HAP-1 (cell line): Measurements from ENCODE around the gene NHERF2.
A peak's percentile ranks its signal among the peaks of the same experiment; 100 is the strongest.

Source experiments
- DNase-seq, 2 experiments: peaks; one replicate each; pipeline ENCODE4 v3.0.0-alpha.2; 2016 to 2020; ENCODE audit warnings: low spot score in 2 of 2
- H3K27me3 ChIP-seq: fragments of 250-450 bp; sonication (Bioruptor Pico); 2 replicates; pipeline ENCODE4 v1.5.1; 2020; ENCODE audit warnings: low read depth, mild to moderate bottlenecking, moderate library complexity
- H3K36me3 ChIP-seq: fragments of 250-450 bp; sonication (Bioruptor Pico); replicated peaks from 2 replicates; pipeline ENCODE4 v1.5.1; 2020; ENCODE audit warnings: mild to moderate bottlenecking
- H3K4me1 ChIP-seq: fragments of 250-450 bp; sonication (Bioruptor Pico); 2 replicates; pipeline ENCODE4 v1.5.1; 2020; ENCODE audit warnings: mild to moderate bottlenecking
- H3K4me3 ChIP-seq: fragments of 250-450 bp; sonication (Bioruptor Pico); 2 replicates; pipeline ENCODE4 v1.5.1; 2020; ENCODE audit warnings: mild to moderate bottlenecking, moderate library complexity
- H3K9me3 ChIP-seq: fragments of 250-450 bp; sonication (Bioruptor Pico); 2 replicates; pipeline ENCODE4 v1.5.1; 2020; ENCODE audit warnings: mild to moderate bottlenecking, moderate library complexity
- in situ Hi-C: fragments of 300-500 bp; cut with MboI; formaldehyde crosslinking; loops from 3 replicates; pipeline ENCODE4 v1.14.3; 2020; ENCODE audit warnings: low sequenced_read_pairs, inconsistent platforms, mixed read lengths

NHERF2 gene

DNA sequence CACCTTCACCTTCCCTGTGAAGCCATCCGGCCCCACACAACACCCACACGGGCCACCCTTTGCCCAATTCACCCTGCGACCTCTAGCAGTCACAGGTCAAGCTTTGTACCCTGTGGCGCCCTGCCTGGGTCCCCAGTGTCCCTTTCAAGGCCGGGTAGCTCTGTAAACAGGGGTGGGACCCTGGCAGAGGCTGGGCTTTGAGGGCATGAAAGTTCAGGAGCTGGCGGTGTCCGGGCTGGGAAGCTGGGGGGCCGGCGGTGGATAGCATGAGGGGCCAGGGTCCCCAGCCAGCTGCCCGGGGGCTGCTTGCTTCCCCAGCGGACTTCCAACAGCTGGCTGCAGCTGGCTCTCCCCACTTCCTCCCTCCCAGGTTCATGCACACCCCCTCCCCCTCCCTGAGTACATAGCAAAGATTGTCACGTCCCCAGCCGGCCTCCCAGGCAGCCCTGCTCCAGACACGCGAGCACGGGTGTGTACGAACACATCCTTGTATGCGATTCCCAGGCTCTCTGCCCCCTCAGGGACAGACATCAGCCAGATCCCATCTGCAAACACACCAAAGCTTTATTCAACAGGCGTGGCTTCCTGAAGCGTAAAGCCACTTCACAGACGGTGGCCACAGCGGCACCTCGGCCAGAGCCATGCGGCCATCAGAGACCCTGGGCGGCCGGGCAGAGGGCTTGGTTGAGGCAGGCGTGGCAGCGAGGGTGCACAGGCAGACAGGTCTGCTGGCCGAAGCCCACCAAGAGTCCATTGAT, 12.8 kb downstream of the NHERF2 start:
- Histone ChIP-seq H3K36me3 (peaks cover 6% of the 10 kb centered on the region), H3K9me3 (no peaks in the 10 kb centered on the region), H3K4me3 (no peak overlapping the region), H3K4me1 (no peaks in the 10 kb centered on the region), H3K27me3 (no peaks in the 10 kb centered on the region)
- DNase-seq, result no peak
- in situ Hi-C loops, result no loop called here

DNA sequence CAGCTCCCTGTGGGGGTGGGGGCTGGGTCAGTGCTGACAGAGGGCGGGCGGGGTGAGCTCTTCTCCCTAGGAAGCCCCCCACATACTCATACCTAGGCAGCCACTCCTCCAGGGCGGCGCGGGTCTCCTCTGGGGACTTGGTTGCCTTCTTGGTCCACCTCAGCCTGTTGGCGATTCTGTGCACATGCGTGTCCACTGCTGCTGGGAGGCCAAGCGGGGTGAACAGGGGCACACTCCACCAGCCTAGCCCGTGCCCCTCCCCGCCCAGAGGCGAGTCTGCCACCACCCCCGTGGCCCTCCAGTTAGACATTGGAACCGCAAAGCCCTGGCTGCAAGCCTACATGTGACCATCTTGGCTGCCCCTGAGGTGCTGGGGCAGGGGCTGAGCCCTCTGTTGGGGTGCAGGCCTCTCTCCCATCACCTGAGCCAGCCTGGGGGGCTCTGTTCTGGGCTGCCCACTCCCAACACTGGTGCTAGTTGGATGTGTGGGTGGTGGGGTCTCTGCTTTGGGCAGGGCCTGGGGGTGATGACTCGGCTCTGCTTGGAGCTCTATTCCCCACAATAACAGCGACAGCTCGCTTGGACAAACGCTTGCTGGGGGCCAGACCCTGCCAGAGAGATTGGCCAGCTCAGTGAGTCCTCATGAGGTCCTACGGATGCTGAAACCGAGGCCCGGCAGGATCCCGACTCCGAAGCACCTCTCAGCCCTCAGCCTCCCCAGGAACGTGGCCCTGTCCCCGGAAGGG, 13.5 kb downstream of the NHERF2 start:
- in situ Hi-C loops, result no loop called here
- DNase-seq, result no peak
- H3K9me3 ChIP-seq, result no peaks in the 10 kb centered on the region
- no peak overlapping the region for H3K4me3 ChIP-seq
- peaks cover 6% of the 10 kb centered on the region for H3K36me3 ChIP-seq
- H3K27me3 ChIP-seq, result no peaks in the 10 kb centered on the region
- no peaks in the 10 kb centered on the region for H3K4me1 ChIP-seq

DNA sequence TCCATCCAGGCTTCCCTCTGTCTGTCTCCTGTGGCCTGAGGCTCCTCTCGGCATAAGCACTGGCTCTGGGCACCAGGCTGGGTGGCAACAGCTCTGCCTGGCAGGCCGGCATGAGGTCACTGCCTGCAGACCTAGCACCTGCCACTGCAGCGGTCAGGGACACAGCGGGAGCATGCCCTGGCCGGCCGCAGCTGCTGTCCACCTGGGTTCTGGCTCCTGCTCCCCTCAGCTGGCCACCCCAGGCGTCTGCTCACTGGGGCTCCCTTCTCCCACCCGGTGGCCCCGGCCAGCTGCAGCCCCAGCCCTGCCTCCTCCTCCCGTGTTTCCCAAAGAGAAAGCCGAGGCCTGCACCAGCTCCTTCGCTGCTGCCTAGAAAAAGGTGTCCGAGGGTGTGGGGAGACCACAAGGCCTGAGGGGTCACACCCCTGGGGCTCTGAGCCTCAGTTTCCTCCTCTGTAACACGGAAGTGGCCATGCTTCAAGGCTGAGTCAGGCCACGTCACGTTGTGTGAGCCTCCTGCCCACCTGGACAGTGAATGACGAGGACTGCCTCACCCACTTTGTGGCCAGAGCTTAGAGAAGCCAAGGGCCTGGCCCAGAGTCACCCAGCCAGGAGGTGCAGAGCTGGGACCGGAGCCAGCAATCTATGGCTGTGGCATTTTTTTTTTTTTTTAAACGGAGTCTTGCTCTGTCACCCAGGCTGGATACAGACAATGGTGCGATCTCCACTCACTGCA, 14.3 kb downstream of the NHERF2 start:
- in situ Hi-C loops, result no loop called here
- Histone ChIP-seq H3K4me1 (no peaks in the 10 kb centered on the region), H3K9me3 (no peaks in the 10 kb centered on the region), H3K4me3 (no peak overlapping the region), H3K27me3 (no peaks in the 10 kb centered on the region), H3K36me3 (peaks cover 2% of the 10 kb centered on the region)
- no peak for DNase-seq

DNA sequence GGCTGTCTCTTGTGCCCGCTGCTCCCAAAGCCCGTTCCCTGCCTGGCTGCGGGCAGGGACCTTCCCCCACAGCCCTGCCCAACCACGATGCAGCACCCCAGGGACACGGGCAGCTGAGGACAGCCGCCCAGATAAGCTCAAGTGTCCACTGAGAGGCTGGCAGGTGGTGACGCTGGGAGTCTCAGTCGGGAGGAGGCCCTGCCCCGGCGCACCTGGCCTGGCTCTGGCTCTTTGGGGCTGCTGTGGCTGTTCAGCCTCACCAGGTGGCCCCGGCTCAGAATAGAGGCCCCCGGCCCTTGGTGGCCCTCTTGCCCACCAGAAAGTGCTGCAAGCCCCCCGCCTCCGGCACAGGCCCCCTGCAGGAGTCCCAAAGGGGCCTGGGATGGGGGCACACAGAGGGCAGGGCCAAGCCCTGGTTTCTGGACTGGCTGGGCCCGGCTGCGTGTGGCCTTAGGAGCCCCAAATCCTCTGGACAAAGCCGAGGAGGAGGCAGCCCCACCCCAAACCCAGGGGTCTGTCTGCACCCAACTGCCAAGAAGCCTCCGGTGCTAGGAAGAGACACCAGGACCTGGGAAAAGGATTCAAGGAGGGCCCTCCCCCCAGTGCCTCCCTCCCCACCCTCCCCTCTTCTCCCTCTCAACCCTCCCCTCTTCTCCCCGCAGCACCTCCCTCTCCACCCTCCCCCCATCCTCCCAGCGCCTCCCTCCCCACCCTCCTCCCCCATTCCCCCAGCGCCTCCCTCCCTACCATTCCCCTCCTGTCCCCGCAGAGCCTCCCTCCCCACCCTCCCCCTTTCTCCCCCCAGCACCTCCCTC, 15.7 kb downstream of the NHERF2 start:
- in situ Hi-C loops, result no loop called here
- DNase-seq, result no peak
- Histone ChIP-seq H3K4me1 (peaks cover 5% of the 10 kb centered on the region; the same call in 1 of the 2 replicates), H3K9me3 (no peaks in the 10 kb centered on the region), H3K4me3 (no peak overlapping the region), H3K27me3 (no peaks in the 10 kb centered on the region), H3K36me3 (no peaks in the 10 kb centered on the region; the same call in none of the 2 replicates)

DNA sequence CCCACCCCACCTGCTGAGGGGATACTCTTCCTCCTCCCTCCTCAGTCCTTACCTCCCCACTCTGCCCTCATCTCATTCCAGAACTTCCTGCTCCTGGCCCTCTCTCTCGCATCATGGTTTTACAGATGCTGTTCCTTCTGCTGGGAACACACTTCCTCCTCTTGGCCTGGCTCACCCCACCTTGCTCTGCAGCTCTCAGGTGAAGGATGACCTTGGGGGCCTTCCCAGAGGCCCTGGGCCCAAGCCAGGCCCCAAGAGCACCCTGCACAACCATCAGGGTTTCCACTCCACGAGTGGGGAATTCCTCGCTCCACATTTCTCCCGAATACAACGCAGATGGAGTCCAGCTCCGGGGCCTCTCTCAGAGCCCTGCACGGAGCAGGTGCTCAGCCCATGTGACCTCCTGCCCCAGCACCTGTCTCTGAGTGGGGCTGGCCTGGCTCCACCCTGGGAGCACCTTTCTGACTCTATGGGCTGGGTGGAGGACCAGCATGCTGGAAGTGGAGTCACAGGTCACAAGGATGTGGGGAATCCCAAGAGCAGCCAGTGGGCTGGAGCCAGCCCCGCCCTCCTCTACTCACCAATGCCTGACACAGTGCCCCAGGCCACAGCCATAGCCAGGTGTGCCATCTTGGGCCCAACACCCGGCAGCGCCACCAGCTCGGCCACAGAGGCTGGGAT, 16.4 kb downstream of the NHERF2 start:
- H3K4me3 ChIP-seq, result no peak overlapping the region

DNA sequence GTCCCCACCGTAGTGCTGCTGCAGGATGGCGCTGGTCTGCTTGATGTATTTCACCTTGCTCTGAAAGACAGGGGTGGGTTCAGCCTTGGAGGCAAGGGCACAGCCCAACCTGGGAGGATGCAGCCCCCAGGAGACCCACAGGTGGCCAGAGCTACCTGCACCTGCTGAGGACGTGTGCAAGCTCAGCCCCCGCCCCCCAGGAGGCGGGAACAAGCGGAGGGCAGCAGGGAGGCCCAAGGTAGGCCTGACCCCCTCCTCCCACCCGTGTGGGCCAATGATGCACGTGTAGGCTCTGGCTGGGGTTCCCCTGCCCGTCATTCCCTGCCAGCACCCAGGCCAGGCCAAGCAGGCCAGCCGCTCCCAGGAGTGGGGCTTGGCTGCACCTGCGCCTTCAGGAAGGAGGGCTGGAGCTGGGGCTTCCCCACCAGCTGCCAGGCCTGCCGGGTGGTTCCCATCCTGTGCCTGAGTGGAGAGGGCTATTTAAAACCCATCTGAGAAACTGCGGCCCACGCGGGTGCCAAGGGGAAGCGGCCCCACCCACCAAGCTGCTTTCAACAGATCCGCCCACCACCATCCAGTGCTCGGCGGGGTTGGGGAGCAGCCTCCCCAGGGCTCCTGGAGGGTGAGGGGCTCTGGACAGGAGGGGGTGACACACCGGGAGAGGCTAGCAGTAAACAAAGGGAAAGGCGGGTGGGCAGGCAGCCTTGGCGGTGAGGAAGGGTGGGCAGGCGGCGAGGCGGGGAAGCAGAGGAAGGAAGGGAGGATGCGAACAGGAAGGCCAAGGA, 17.2 kb downstream of the NHERF2 start:
- in situ Hi-C loops, result no loop called here
- H3K4me1 ChIP-seq, result peaks cover 10% of the 10 kb centered on the region

More for the DNA sequence above, 16.4 kb downstream of the NHERF2 start:
- Histone ChIP-seq H3K27me3 (no peaks in the 10 kb centered on the region), H3K36me3 (no peaks in the 10 kb centered on the region; the same call in none of the 2 replicates), H3K4me1 (peaks cover 5% of the 10 kb centered on the region; the same call in 1 of the 2 replicates), H3K9me3 (no peaks in the 10 kb centered on the region)
- DNase-seq, result no peak
- in situ Hi-C loops, result no loop called here

DNA sequence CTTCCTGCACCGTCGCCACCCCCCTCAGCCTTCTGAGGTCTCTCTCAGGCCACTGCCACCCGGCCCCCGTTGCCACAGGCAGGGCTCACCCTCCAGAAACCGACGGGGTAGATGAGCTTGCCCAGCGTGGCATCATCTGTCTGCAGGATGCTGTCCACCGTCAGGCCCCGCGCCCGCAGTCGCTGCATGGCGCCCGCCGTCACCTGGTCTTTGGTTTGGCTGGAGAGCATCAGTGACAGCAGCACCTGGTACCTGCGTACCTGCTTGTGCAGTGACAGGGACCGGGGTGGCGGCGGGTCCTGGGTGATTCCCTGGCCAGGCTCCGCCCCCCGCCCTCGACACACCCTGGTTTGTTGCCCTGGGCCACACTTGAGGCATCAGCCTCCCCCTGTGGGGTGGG, 17.8 kb downstream of the NHERF2 start:
- Histone ChIP-seq H3K27me3 (no peaks in the 10 kb centered on the region), H3K4me3 (no peak overlapping the region), H3K4me1 (peaks cover 10% of the 10 kb centered on the region), H3K36me3 (no peaks in the 10 kb centered on the region; the same call in 1 of the 2 replicates), H3K9me3 (no peaks in the 10 kb centered on the region)
- DNase-seq, result no peak
- in situ Hi-C loops, result no loop called here

More for the DNA sequence above, 17.2 kb downstream of the NHERF2 start:
- no peak for DNase-seq
- no peaks in the 10 kb centered on the region for H3K27me3 ChIP-seq
- no peaks in the 10 kb centered on the region for H3K9me3 ChIP-seq
- no peak overlapping the region for H3K4me3 ChIP-seq
- no peaks in the 10 kb centered on the region; the same call in none of the 2 replicates for H3K36me3 ChIP-seq

DNA sequence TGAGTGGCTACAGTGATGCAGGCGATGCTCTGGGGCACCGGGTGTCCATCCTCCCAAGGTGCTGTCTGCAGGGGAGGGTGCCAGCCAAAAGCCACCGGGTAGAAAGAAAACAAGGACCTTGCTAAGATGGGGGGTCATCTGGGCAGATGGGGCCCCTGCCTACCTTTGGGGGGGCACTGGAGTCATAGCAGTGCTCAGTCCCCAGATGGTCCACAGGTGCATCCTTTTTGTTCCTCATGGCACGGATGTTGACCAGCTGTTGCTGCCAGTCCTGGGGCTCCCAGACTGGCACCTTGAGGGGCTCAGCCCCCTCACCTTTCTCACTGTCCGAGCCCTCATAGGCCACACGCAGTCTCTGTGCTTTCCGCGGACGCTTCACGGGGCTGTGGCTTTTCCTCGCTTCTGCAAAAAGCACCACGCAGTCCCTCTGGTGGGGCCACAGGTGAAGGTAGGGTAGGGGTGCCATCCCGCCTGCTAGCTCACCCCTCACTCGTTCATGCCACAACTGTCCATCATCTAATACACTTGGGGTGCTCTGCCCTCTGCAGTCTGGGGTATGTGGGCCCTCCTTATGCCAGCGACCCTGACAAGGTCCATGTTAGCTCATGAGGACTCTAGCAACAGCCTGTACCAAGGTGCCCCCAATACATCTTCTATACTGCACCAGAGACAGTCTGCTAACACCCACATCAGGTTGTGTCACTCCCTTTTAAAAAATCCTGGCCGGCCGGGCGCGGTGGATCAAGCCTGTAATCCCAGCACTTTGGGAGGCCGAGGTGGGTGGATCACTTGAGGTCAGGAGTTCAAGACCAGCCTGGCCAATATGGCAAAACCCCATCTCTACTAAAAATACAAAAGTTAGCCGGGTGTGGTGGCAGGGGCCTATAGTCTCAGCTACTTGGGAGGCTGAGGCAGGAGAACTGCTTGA, 19.5 kb downstream of the NHERF2 start:
- DNase-seq, result no peak
- Histone ChIP-seq H3K27me3 (no peaks in the 10 kb centered on the region), H3K36me3 (no peaks in the 10 kb centered on the region; the same call in 1 of the 2 replicates), H3K4me3 (peak overlapping the region; percentile 70), H3K4me1 (peaks cover 10% of the 10 kb centered on the region), H3K9me3 (no peaks in the 10 kb centered on the region)
- in situ Hi-C loops, result no loop called here

DNA sequence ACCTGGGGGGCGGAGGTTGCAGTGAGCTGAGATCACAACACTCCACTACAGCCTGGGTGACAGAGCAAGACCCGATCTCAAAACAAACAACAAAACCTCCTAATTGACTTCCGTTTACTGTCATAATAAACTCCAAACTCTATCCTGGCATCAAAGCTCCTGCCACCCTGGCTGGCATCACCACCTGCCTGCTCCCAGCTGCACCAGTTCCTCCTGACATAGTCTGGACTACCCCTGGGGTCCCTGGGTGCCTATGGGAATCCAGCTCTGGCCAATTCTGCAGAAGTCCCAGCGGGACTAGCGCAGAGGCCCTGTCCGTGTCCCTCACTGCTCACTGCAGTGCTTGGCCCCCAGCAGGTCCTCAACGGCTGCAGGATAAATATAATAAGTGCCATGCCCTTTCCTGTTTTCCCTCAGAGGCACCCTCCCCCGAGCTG, 20.2 kb downstream of the NHERF2 start:
- no peaks in the 10 kb centered on the region for H3K9me3 ChIP-seq
- H3K4me1 ChIP-seq, result peaks cover 10% of the 10 kb centered on the region
- DNase-seq, result no peak
- peak overlapping the region; percentile 70 for H3K4me3 ChIP-seq
- H3K36me3 ChIP-seq, result peaks cover 4% of the 10 kb centered on the region
- in situ Hi-C loops, result no loop called here
- no peaks in the 10 kb centered on the region for H3K27me3 ChIP-seq

DNA sequence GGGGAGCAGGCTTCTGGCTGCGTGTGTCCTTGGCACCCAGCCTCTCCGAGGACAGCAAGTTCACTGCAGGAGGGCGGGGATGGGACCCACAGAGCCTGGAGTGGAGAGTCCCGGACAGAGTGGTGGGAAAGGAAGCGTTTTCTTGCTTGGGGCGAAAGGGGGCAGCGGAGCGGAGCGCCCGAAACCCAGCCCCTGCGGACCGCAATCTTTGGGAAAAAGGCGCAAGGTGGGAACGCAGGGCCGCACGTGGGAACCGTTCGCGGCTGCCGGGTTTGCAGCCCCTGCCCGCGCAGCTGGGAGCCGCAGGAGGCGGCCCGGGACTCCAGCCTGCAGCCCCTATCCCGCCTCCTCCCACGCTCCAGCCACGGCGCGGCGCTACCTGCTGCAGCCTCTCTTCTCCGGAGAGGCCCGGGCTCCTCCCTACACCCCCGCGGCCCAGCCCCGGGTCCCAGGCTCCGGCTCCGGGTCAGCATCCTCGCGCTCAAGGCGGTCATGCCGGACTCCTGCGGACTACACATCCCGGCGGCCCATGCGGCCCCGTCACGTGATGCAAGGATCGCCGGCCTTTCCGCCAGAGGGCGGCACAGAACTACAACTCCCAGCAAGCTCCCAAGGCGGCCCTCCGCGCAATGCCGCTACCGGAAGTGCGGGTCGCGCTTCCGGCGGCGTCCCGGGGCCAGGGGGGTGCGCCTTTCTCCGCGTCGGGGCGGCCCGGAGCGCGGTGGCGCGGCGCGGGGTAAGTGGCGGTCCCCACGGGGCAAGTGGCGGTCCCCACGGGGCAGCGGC, 20.8 kb downstream of the NHERF2 start, which contains the start of the genes NTHL1 and TSC2:
NTHL1 (minus strand) TSS at position 505 of the 786 bp plus-strand sequence; CDS start at position 494, 11 bp downstream.
TSC2 (plus strand) TSS at position 656 of the 786 bp plus-strand sequence. CDS start 631 bp downstream, outside the sequence.
- no peaks in the 10 kb centered on the region for H3K27me3 ChIP-seq
- H3K4me3 ChIP-seq, result peak within 1 kb of the TSS; percentile 70
- H3K36me3 ChIP-seq, result peaks cover 4% of the 10 kb centered on the region
- no peaks in the 10 kb centered on the region for H3K9me3 ChIP-seq
- DNase-seq, result peak; percentile 94 to 97
- in situ Hi-C loops, result no loop called here
- H3K4me1 ChIP-seq, result peaks cover 10% of the 10 kb centered on the region
